Fibroblast of peridontal ligament (primary cell): ENCODE measurements around the gene FCRL6.

ENCODE experiments used
- DNase-seq: peaks from one replicate; pipeline ENCODE4 v3.0.0-alpha.2; 2010; ENCODE audit errors: extremely low read depth

The FCRL6 gene

DNA sequence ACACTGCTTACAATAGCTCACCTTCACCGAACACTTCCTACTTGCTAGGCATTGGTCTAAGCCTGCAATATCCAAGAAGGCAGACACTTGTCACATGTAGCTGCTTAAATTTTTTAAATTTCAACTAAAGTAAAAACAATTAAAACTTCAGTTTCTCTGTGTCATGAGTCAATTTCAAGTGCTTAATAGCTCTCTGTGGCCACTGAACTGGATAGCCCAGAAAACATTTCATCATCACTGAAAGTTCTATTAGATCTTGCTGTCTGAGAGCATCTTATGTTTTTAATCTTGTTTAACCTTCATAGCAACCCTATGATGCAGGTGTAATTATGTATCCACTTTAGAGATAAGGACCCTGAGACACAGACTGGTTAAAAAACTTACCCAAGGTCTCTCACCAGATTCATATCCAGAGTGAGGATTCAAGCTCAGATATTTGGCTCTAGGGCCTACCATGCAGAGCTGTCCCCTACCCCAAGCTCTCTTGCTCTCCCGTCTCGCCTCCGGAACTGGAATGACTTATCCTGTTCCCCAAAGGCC, 2.6 kb upstream of the FCRL6 start:
- DNase-seq = no peak

DNA sequence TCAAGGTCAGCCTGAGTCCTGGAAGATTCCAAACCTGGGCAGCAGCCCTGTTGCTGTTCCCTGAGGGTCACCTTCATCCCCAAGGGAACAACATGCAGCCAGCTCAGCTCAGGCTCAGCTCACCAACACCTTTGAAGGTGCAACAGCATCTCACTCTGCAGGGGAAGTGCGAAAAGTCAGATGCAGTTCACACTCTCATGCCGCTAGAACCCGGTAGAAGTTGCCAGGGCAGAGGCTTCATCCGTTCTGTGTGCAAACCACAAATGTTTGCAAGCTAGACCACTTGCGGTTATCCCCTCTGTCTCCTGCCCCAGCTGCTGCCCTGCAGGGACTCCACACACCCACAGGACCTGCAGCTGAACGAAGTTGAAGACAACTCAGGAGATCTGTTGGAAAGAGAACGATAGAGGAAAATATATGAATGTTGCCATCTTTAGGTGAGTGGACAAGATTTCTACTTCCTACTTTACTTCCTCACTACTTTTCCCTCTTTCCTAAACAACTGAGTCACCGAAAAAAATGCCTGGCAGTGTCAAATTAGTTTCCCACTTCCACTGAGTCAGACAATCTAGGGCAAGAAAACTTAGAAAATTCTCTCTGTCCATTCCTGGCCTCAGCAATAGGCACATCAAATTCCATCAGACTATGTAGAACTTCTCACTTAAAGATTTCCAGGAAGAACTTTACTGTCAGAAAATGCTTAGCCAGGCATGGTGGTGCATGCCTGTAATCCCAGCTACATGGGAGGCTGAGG, 1.8 kb upstream of the FCRL6 start:
- no peak for DNase-seq

DNA sequence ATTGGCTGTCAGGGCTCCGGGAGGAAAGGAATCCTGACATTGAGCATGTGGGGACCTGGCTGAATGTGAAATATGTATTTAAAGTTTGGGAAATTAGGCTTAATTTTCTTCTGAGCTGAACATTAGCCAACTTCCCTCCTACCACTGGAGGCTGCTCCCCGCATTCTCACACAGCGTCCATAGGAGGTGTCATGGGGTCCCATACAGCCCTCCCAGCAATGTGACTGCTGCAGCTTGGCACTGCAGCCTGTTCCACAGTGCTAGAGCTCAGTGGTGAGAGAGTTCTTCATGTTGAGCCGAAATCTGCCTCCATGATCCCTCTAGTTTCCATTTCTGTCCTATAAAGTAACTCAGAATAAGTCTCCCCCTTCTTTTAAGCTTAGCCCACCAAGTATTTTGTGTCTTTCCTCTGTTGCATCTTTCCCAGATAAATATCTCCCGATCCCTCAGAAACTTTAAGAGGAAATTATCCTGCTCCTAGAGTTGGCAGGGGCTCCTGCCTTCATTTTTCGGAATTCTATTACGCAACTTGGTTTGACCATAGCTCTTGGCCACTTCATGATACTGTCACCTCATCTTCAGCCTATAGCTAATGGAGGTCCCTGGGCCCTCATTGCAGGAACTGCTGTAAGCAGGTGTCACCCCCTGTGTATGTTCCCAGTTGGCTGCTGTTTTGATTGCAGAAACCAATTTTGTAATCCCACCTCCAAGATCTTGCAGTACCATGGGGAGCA, 2.0 kb downstream of the FCRL6 start:
- DNase-seq = no peak

DNA sequence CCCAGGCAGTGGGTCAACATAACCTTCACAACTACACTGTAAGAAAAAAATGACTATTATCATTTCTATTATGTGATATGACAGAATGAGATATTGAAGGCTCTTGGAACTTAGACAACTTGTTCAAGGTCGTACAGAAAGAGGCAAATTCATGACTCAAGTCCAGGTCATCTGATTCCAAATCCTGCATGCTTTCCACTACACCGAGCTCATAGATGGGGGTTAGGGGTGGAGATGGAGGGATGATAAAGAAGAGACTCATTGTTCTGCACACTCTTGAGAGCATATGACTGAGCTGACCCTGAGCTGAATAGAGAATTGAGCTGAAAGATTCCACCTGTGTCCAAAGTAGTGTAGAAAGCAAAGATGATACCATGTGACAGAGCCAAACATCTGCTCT, 2.8 kb downstream of the FCRL6 start:
- no peak for DNase-seq

DNA sequence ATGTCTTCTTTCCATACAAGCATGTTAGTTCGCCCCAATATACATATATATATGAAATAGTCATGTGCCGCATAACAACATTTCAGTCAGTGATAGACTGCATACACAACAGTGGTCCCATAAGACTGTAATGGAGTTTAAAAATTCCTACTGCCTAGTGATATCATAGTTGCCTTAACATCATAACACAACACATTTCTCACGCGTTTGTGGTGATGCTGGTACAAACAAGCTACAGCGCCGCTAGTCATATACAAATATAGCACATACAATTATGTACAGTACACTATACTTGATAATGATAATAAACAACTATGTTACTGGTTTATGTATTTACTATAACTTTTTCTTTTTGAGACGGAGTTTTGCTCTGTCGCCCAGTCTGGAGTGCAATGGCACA, 13.8 kb downstream of the FCRL6 start:
- no peak for DNase-seq

DNA sequence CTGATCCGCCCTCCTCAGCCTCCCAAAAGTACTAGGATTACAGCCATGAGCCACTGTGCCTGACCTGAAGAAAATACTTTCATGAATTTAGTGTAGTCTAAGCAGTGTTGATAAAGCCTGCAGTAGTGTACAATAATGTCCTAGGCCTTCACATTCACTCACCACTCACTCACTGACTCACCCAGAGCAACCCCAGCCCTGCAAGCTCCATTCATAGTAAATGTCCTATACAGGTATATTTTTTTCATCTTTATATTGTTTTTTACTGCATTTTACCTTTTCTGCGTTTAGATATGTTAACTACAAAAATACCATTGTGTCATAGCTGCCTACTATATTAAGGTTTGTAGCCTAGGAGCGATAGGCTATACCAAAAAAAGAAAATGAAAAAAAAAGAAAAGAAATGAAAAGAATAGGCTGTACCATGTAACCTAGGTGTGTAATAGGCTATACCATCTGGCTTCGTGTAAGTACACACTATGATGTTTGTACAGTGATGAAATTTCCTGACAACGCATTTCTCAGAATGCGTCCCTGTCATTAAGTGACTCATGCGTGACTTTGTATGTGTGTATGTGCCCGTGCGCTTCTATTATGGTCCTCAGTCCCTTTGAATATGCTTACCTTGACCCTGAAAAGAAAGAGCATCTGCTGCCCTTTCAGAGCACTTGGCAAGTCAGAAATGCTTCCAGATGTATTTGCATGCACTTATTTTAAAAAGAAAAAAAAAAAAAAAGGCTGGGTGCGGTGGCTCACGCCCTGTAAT, 15.3 kb downstream of the FCRL6 start:
- DNase-seq = no peak

DNA sequence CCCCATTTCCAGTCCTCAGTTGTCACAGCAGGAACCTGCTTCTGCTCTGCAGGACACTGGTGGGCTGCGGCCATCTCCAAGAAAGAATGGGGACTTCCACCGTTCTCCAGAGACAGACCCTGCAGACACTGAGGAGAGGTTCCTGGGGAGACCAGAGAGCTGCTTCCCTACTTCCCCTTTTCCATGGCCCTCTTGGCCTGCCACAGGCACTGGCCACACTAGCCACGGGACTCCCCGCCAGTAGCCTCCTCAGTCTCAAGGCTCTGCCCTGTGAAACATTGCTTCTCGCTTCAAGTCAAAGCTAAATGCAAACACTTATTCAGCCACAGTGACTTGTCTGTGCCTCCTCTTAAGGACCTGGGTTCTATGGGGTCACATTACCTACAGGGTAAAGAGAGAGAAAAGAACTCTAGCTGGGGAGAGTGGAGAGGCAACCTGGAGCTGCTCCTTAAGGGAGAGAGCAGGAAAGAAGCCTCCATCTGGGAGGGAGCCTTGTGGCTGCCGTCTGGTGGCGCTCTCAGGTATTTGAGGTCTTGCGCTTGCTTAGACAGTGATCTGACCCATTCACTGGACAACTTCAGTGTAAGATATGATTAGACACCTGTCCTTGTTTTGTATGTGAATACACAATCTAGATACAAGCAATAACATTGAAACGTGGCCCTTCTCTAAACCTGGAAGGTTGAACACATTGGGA, 19.2 kb downstream of the FCRL6 start:
- DNase-seq = peak; percentile 58

DNA sequence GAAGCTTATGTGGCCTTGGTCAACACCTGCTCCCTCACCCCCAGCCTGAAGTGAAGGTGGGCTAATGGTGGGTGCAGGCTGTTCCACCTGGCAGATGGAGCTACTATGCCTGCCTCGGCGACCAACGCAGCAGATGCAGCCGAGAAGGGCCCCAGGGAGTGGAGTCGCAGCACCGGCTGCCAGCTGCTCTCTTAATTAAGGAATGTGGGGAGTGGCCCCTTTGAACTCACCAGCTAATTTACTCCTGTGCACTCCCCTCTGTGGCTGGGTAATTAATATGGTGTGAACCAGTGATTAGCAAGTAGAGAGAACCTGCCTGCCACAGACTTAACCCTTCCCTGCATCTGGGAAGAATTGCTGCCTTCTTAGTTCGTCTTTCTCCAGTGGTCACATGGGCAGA, 21.2 kb downstream of the FCRL6 start:
- DNase-seq = no peak

DNA sequence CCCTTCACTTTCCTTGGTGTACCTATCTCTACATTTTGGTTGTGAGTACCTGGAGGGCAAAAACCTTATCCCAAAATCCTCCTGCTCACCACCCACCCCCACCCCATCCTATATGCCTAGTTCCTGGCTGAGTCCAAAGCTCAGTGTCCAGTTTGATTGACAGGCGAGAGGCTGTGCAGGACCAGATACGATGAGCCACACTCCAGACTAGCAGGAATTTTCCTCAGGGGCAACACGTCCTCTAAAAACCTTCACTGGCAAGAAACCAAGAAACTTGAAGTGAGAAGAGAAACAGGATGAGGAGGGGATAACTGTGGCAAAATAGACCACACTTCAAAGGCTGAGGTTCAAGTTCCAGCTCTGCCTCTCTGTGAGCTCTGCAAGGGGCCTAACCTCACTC, 23.4 kb downstream of the FCRL6 start:
- no peak for DNase-seq

DNA sequence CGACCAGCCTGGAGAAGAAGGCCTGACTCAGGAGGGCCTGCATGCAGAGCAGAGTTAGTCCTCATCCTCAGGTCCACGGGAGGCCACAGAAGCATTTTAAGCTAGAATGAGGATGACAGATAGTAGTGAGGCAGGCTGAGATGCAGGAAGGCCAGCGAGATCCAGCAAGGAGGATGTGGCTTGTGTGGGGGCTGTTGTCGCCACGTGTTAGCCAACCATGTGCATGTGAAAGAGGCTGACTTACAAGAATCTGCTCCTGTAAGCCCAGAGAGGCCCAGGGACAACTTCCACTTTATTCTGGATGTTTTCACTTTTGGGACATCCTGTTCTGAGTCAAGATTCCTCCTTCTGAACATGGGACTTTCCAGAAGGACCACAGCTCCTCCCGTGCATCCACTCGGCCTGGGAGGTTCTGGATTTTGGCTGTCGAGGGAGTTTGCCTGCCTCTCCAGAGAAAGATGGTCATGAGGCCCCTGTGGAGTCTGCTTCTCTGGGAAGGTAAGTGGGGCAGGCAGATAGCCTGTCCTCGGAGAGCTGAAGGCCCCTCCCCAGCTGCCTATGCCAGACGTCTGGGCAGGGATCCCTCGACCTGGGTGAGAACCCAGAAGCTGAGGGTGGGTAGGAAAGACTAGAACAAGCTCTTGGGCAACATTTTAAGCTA, 24.4 kb downstream of the FCRL6 start, which contains the start of gene SLAMF8:
TSS of gene SLAMF8 (plus strand) at position 433 of the 661 bp plus-strand sequence. CDS start at position 459, 26 bp downstream.
- no peak for DNase-seq

DNA sequence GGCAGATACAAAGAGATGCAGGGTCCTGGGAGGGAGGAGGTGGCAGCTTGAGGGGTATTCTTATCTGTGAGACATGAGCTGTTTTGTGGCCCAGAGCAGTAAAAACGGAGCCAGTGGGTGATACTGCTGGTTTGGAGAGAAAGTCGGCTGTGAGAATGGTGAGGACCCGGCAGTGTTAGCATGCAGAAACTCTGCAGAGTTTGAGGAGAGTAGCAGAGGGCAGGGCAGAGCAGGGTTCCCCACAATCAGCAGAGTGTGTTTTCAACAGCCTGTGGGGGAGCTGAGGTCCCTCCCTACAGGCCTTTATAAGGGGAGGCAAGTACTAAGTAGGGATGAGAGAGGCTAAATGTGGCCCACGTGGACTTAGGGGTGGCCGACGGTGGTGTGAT, 24.9 kb downstream of the FCRL6 start:
- DNase-seq = no peak

DNA sequence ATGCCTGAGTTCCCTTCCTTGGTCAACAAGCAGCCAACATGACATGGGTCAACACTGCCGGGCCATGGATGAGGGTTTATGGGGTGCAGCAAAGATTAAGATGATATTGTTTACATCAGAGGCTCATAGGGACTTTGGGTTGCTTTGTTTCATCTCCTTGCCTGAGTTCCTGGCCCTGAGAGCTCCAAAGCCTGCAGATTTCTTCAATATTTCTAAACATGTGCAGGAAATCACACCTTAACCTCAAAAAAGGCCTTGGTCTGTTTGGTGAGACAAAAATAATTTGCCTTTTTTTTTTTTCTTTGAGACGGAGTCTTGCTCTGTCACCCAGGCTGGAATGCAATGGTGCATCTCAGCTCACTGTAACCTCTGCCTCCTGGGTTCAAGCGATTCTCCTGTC, 25.4 kb downstream of the FCRL6 start:
- no peak for DNase-seq

DNA sequence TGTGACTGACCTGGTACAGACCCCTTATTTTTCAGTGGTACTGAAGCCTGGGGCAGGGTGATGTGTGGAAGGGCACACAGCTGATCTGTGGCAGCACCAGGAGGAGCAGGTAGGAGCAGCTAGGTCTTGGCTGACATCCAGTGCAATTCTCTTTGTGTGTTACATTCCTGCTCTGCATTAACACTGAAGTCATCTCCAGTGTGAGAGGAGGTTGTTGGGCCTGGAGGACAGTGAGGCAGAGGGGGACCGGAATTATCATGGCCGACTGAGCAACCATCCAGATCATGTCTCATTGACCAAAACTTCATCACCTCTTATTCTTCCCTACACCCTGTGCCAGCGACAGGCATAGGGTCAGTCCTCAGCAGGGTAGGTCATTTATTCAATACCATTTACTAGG, 26.0 kb downstream of the FCRL6 start:
- no peak for DNase-seq

DNA sequence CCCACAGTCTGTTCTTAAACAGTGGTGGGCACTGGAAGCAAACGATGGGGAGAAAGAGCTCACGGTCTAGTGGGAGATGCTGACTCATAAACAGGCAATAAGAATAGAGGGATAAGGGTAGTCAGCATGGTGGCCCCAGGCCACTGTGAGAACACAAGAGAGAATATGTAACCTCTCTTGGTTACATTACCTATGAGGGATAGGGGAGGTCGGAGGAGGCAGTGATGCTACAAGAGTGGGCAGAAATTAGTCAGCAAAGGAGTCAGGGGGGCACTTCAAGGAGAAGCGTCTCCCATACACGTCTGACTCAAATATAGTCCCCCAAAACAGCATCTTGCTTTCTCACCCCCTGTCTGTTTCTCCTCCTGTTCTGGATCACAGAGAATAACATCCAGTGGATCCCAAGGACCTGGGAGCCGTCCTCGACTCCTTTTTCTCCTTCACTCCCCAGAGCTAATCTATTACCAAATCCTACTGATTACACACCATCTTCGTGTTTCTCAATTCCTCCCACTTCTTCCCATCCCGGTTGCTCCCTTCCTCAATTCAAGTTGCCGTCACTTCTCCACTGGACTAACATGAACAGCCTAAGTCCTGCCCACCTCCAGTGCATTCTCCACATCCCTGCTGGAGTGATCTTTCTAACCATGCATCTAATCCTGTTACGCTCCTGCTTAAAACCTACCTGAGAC, 26.6 kb downstream of the FCRL6 start:
- DNase-seq = no peak

DNA sequence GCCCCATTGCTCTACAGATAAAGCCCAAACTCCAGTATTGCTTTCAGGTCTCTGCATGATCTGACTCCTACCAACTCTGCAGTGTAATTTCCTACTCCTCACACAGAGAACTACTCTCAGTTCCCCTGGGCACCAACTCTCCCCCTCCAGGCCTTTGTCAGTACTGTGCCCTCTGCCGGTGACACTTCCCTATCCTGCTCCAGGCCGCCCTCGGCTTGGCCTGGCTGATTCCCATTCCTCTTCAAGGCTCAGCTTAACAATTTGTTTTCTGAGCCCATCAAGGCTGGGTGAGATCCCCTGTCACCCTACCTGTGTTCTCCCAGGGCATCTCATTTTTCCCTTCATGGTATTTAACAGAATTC, 27.1 kb downstream of the FCRL6 start:
- no peak for DNase-seq

DNA sequence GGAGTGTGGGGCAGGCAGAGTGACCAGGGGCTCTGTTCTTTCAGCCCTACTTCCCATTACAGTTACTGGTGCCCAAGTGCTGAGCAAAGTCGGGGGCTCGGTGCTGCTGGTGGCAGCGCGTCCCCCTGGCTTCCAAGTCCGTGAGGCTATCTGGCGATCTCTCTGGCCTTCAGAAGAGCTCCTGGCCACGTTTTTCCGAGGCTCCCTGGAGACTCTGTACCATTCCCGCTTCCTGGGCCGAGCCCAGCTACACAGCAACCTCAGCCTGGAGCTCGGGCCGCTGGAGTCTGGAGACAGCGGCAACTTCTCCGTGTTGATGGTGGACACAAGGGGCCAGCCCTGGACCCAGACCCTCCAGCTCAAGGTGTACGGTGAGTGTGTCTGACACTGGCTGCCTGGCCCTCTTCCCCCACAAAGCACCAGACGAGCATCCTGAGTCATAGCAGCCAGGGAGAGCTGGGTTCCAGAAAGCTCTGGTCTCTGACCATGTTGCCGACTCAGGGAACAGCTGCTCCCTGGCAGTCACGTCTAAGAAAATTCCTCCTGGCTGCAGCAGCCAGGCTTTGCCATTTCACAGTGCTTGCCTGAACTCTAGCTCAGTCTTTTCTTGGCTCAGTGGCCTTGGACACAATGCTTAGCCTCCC, 27.8 kb downstream of the FCRL6 start:
- peak; percentile 62 for DNase-seq

DNA sequence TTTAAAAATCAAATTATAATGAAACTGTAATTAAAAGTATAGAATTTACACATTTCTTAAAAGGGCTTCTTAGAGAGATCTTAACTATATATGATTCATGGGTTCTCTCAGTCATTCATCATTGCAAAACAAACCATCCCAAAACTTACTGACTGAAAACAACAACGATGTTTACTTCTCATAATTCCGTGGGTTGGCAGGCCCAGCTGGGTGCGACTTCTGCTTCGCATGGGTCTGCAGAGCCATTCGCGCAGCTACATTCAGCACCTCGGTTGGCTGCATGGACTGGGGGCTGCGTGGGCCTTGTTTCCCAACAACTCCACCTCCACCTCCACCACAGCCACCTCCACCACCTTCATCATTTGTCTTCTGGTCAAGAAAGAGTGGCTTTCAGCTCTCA, 28.6 kb downstream of the FCRL6 start:
- no peak for DNase-seq

DNA sequence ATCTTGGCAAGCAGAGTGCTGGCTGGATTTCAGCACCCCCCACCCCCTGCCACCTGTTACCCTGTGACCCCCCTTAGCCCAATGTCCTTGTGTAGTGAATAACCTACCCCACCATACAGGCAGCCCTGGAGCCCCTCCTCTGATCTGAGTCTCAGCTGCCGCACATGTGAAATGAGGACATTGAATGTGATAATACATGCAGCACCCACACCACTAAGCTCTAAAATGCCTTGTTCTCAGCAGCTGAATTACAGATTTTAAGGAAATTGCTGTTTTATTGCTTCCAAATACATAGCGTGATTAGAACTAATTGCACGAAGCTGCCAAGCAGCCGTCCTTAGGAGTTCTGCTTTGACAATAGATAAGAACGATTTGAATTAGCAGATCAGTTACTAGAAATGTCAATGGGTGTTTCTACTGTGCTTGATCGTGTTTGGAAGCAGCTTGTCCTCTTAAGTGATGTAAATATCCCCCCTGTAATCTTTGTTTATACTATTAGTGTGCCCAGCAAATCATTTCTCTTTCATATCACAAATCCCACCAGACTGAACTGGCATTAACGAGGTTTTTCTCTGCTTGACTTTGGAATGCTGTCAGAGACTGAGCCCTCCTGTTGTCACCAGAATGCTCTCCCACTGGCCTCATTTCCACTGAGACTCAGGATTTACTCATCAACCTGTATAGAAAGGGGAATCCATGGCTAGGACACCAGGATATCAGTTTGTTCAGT, 29.4 kb downstream of the FCRL6 start:
- no peak for DNase-seq

DNA sequence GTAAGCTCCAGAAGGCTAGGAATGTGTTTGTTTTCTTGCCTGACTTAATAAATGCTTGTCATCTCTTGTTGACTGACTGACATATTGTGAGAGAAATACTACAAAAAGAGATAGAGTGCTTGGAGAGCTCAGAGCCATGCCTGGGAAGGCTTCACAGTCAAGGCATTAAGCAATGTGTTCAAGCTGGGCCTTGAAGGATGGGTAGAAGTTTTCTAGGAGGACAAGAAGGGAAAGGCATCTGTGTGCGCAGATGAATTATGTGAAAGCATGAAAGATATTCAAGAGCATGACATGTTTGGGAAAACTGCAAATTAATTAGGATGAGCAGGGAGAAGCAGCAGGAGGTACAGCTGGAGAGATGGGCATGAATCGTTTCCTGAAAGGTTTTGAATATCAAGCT, 30.1 kb downstream of the FCRL6 start:
- DNase-seq = no peak

DNA sequence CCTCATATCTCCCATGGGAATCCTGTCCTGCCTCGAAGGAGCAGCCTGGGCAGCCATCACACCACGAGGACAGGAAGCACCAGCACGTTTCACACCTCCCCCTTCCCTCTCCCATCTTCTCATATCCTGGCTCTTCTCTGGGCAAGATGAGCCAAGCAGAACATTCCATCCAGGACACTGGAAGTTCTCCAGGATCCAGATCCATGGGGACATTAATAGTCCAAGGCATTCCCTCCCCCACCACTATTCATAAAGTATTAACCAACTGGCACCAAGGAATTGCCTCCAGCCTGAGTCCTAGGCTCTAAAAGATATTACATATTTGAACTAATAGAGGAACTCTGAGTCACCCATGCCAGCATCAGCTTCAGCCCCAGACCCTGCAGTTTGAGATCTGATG, 33.2 kb downstream of the FCRL6 start:
- DNase-seq = no peak
